Left ventricle myocardium superior (tissue), 1 donor: ENCODE measurements around the gene ABHD12. TPM values are rescaled to one million over a fixed set of nuclear protein-coding genes. Genes with fewer than 3 reads are reported as not detected.

Experiments
- ATAC-seq: fragments of 200-7000 bp; cut with Tn5 transposase; one replicate; pipeline ENCODE4 v1.9.1; 2020; ENCODE audit warnings: mild to moderate bottlenecking, moderate library complexity
- DNase-seq: peaks from one replicate; pipeline ENCODE4 v3.0.0-alpha.2; 2020
- intact Hi-C: fragments of 100-400 bp; cut with micrococcal nuclease; formaldehyde crosslinking; loops from one replicate; pipeline ENCODE4 v1.11.0; 2022
- total RNA-seq: library from RNA; stranded (reverse); fragmentation: NEBNext Ultra II Directional; extraction: Animal tissue kit (Norgen Biotek cat#: 25700); gene quantifications from one replicate; pipeline ENCODE4 v1.2.1, GENCODE V29; 2021
- donor health status: DM: no; HTN: yes; CAD: no; lungs with severe emphysema.

The ABHD12 gene
- total RNA-seq, 1 donor from 2014 or later: 21.3 TPM

DNA sequence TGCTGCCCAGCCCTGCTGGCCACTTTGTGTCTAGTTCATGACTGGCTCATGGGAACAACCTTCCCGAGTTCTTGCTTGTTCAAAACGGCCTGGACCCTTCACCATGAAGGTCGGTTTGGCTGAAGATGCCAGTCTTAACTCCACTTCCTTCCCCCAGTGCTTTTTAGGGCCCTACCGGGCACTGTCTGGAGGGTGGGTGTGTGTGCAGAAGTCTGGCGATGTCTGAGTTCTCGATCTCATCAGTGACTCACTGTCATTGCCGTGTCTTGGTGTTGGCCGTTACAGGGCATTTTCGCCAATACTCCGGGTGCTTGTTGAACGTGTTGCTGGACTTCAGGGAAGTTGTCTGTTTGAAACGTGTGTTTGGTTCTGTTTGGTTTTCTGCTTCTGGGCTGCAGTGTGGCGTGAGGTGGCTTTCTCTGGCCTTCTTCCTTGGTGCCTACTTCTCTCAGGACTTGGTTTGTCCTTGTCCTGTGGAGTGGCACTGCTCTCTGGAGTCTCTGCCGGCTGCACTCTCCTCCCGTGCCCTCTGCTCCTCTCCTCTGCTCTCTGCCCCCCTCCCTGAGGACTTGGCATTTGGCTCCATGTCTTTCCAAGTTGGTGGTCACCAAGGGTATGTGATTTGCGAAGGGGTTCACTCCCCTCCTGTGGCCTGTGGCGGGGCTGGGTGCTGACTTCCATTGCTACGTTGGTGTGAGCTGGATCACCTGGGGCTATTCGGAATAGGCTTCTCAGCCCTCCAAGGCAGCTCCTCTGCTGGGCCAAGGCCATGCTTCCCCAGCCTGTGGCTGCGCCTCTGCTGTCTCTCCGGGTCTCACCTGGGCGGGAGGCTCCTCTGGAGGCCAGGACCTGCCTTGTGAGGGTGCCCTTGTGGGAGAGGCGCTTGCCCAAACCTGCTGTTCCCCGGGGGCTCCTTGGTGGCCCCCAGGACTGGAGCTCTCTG is 104.5 kb downstream of the ABHD12 start:
- peak; percentile 21 for DNase-seq
- ATAC-seq: no peak
- intact Hi-C loops: no loop called here

DNA sequence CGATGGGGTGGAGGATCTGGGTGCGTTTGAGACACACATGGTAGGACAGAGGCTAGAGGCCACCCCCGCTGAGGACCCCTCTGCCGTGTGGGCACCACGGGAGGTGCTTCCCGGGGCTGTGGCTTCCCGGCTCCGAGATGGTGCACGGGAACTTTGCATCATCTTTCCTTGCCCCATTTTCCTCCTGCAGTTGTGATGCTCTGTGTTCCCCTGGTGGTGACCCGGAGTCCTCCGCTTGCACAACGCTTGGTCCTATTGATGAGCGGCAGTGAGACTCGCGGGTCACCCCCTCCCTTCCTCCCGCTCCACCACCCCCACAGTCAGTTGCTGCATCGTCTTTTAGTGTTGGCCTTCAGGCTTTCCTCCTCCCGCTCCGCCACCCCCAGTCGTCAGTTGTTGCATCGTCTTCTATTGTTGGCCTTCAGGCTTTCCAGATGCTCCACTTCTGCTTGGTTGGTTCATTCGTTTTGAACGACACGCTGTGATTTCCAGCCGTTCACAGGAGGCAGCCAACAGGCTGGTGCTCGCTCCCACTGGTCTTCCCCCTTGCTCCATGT is 105.5 kb downstream of the ABHD12 start:
- ATAC-seq: no peak
- DNase-seq: peak; percentile 25
- intact Hi-C loops: no loop called here

- ATAC-seq (no peak), DNase-seq (peak; percentile 15)
- intact Hi-C loops: no loop called here
Observed at GRCh38 chr20:25284131-25284601, 106.5 kb downstream of the ABHD12 start.

DNA sequence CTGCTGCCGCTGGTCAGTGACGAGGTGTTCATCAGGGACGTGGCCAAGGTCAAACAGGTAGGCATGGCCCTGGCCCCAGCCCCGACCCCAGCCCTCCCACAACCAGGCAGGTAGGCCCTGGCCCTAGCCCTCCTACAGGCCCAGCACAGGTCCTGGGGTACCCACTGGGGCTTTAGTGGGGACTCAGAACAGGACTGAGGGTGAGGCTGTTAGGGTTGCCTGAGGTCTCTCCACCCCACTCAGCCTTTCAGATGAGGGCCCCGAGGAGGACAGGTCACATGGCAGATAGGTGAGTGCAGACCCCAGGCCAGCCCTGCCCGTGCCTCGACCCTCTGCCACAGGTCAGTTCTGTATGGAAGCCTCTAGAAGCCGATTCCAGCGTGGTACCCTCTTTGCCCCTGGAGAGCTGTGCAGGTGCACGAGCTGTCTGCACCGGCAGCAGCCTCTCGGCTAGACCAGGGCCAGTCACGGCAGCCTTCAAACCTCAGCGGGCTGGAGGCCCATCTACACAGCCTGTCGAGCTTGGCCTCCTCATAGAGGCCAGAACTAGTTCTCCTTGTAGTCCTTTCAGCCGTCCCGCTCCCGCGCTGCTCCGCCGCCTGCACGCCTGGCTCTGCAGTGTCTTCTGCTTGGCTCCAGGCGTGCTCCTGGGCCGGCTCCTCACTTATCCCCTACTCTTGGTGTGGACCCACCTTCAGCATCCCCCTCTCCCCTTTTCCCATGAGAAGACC is 107.2 kb downstream of the ABHD12 start:
- intact Hi-C loops: no loop called here
- DNase-seq (peak; percentile 22), ATAC-seq (no peak)

GRCh38 chr20:25282796-25283195 is 107.8 kb downstream of the ABHD12 start:
- peak; percentile 14 for DNase-seq
- intact Hi-C loops: no loop called here
- no peak for ATAC-seq

DNA sequence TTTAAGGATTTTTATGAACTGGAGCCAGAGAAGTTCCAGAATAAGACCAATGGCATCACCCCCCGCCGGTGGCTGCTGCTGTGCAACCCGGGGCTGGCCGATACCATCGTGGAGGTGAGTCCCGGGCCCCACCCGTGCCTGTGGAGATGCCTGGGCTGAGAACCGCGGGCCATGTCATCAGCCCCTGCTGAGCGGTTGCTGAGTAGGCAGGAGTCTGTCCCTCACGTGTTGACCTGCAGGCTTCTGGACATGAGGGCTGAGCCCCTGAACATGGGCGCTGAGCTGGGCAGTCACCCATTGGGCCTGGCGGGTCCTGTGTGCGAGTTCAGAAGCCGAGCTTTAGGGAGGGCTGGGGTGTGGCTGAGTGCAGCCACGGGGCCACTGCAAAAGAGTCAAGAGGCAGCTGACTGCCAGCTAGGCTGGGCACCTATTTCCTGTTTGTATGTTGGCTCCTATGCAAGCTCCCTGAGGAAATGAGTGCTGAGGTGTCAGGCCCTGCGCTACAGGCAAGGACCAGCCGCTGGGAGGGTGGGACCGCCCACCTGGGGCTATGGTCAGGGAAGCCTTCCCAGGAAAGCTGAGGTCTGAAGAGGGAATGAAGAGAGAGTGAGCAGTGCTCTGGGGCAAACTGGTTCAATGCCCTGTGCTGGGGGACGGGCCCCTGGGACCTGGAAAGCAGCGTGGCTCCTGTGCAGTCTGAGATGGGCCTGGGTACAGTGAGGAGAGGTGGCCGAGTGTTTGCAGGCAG is 108.4 kb downstream of the ABHD12 start:
- DNase-seq (peak; percentile 25), ATAC-seq (no peak)
- intact Hi-C loops: no loop called here

- ATAC-seq: no peak
- intact Hi-C loops: no loop called here
- DNase-seq: peak; percentile 30
Observed at GRCh38 chr20:25281541-25281991, 109.1 kb downstream of the ABHD12 start.

- DNase-seq (peak; percentile 32), ATAC-seq (no peak)
- intact Hi-C loops: no loop called here
Observed at GRCh38 chr20:25280574-25281535, 109.8 kb downstream of the ABHD12 start.

DNA sequence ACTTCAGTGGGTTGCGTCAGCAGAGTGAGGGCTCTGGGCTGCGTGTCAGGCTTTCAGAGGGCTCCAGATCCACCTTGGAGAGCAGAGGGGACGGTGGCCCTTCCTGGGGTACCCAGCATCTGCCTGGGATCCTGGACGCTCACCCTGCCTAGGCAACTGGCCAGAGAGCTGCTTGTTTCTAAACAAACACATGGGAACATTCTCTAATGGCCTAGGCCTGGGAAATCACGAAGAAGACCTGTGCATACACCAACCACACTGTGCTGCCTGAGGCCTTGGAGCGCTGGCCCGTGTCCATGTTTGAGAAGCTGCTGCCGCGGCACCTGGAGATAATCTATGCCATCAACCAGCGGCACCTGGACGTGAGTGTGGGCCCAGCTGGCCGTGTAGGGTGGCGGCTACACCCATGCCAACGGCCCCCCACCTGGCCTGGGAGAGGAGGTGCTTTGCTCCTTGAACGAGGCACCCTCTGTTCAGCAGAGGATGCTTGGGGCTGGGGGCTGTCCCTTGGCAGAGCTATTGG is 110.5 kb downstream of the ABHD12 start:
- peak; percentile 54 for DNase-seq

GRCh38 chr20:25279403-25279802 is 111.2 kb downstream of the ABHD12 start:
- intact Hi-C loops: no loop called here
- ATAC-seq (no peak), DNase-seq (peak; percentile 3)

More for the DNA sequence above, 110.5 kb downstream of the ABHD12 start:
- peak; percentile 8 for ATAC-seq
- intact Hi-C loops: no loop called here

GRCh38 chr20:25278636-25279361 is 111.8 kb downstream of the ABHD12 start:
- intact Hi-C loops: no loop called here
- DNase-seq (peak; percentile 17), ATAC-seq (no peak)

- intact Hi-C loops: no loop called here
- DNase-seq: peak; percentile 28
- no peak for ATAC-seq
Observed at GRCh38 chr20:25277941-25278521, 112.6 kb downstream of the ABHD12 start.

- ATAC-seq: peak; percentile 62
- peak; percentile 84 for DNase-seq
- intact Hi-C loops: no loop called here
Observed at GRCh38 chr20:25277051-25277801, 113.4 kb downstream of the ABHD12 start.

GRCh38 chr20:25276533-25277050 is 114.0 kb downstream of the ABHD12 start:
- ATAC-seq: peak; percentile 2
- intact Hi-C loops: no loop called here
- peak; percentile 39 for DNase-seq

GRCh38 chr20:25275813-25276532 is 114.7 kb downstream of the ABHD12 start:
- ATAC-seq: no peak
- DNase-seq: peak; percentile 11
- intact Hi-C loops: no loop called here
